Thyroid gland (tissue), 4 donors: ENCODE data around the gene PBXIP1. TPM values are rescaled to one million over a fixed set of nuclear protein-coding genes. Genes with fewer than 3 reads are reported as not detected.

Experiments
- DNase-seq, 2 donors: peaks; one replicate each; pipeline ENCODE4 v3.0.0-alpha.2; 2019
- H3K27ac ChIP-seq, 3 donors: fragments of 200-600 bp; sonication (generic); 1 replicate in 2 of 3; 2 replicates in 1 of 3; pipeline ENCODE4 v1.5.1; 2016 to 2019; ENCODE audit warnings: mild to moderate bottlenecking in 1 of 3, moderate library complexity in 1 of 3
- H3K27me3 ChIP-seq: fragments of 200-600 bp; sonication (generic); one replicate; pipeline ENCODE4 v1.5.1; 2019
- H3K36me3 ChIP-seq, 2 donors: fragments of 200-600 bp; sonication (generic); one replicate each; pipeline ENCODE4 v1.5.1; 2016 to 2019
- H3K4me1 ChIP-seq, 2 donors: fragments of 200-600 bp; sonication (generic); one replicate each; pipeline ENCODE4 v1.5.1; 2017 to 2019
- H3K4me3 ChIP-seq, 3 donors: fragments of 200-600 bp; sonication (generic); replicated peaks in 1 of 3; 1 replicate in 2 of 3; 2 replicates in 1 of 3; pipeline ENCODE4 v1.5.1; 2016; ENCODE audit warnings: mild to moderate bottlenecking in 1 of 3
- H3K9me3 ChIP-seq: fragments of 200-600 bp; sonication (generic); one replicate; pipeline ENCODE4 v1.5.1; 2017
- POLR2A ChIP-seq, 2 donors: fragments of 450-650 bp; IDR thresholded peaks; one replicate each; pipeline ENCODE4 v1.6.1; 2017; ENCODE audit warnings: antibody characterized with exemption in 2 of 2, mild to moderate bottlenecking in 2 of 2, moderate library complexity in 1 of 2
- WGBS, 2 donors: methylation state at CpG; one replicate each; pipeline ENCODE4 v1.1.5; 2017; 5-methylcytosine and 5-hydroxymethylcytosine counted together
- intact Hi-C: fragments of 100-400 bp; cut with DNase I; formaldehyde crosslinking; loops from one replicate; pipeline ENCODE4 v1.15.1; 2023
- total RNA-seq, 4 donors: library from RNA; depleted of rRNA; stranded (reverse); fragments of >200 nt; gene quantifications; one replicate each; pipeline ENCODE4 v1.2.3, GENCODE V29; 2016
- TF ChIP-seq, protein P1 (sequence below), 6 experiments: fragments of 200-600 bp in 3 of 6; fragments of 450-650 bp in 3 of 6; sonication (generic) in 3 of 6; IDR thresholded peaks; one replicate each; pipeline ENCODE4 v1.5.1; 2016 to 2019; ENCODE audit warnings: antibody characterized with exemption in 6 of 6, mild to moderate bottlenecking in 2 of 6, inconsistent platforms in 1 of 6, moderate library complexity in 1 of 6

Gene PBXIP1
- total RNA-seq, 4 donors from 2014 or later = 139 to 205 (median 181) TPM

DNA sequence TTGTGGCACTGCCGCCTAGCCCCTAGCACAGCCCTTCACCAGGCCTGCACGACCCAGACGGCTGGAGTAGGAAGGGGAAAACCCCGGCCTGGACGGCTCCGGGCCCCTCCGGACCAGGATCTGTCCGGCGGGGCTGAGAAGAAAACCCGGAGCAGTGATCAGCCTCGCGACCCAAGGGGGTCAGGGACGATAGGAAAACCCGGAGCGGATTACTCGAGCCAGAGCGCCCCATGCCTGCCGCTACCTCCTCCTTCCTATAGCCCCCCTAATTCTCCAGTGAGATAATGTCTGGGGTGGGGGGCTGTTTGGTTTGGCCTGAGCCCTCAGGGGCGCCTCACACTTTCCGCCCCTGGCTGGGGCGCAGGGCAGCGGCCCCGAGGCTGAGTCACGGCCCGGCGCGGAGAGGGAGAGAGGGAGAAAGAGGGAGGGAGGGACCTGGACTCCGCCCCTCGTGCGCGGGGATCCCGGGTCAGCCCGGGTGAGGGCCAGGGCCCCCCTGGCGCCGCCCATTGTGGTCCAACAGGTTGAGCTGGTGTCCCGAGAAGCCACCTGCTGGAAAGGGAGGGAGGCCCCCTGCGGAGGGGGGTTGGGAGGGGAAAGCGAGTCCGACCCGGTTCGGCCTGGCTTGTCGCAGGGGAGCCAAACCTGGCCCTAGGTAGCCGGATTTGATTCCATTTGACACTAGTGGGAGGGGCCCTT, 45.0 kb upstream of the PBXIP1 start:
- H3K4me1 ChIP-seq = peaks cover 33 to 35% of the 10 kb centered on the region in 2 donors
- DNase-seq = peak; percentile 99
- intact Hi-C loops = no loop called here

DNA sequence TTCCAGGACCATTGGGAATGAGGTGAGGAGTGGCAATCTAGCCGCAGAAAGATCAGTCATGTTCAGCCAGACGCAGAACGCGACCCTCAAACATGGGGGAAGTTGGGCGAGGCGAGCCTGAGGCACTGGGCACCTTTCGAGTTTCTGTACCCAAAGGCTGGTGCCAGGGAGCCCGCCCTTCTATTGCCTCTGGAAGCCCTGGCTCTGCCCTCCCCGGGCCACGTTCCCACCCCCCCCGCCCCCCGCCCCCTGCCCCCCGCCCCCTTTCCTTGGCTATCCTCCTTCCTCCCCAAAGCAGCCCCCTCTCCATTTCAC, 44.5 kb upstream of the PBXIP1 start:
- Histone ChIP-seq H3K27ac (peak overlapping the region; percentile 86 to 99 (median 95)), H3K4me3 (peak overlapping the region in 1 of 3 donors; percentile 86), H3K36me3 (no peaks in the 10 kb centered on the region), H3K9me3 (no peaks in the 10 kb centered on the region), H3K27me3 (no peaks in the 10 kb centered on the region), H3K4me1 (peaks cover 28 to 31% of the 10 kb centered on the region in 2 donors)
- no peak for DNase-seq
- intact Hi-C loops = no loop called here
- TF ChIP-seq POLR2A (IDR thresholded peaks at IDR 0.05) = no peak
- TF ChIP-seq, protein P1, sequence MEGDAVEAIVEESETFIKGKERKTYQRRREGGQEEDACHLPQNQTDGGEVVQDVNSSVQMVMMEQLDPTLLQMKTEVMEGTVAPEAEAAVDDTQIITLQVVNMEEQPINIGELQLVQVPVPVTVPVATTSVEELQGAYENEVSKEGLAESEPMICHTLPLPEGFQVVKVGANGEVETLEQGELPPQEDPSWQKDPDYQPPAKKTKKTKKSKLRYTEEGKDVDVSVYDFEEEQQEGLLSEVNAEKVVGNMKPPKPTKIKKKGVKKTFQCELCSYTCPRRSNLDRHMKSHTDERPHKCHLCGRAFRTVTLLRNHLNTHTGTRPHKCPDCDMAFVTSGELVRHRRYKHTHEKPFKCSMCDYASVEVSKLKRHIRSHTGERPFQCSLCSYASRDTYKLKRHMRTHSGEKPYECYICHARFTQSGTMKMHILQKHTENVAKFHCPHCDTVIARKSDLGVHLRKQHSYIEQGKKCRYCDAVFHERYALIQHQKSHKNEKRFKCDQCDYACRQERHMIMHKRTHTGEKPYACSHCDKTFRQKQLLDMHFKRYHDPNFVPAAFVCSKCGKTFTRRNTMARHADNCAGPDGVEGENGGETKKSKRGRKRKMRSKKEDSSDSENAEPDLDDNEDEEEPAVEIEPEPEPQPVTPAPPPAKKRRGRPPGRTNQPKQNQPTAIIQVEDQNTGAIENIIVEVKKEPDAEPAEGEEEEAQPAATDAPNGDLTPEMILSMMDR (IDR thresholded peaks at IDR 0.05) = no peak
- 1 to 2% methylated on average over 11 to 12 of the region's 13 CpGs for WGBS, 2 donors

More for the DNA sequence above, 45.0 kb upstream of the PBXIP1 start:
- Histone ChIP-seq H3K9me3 (no peaks in the 10 kb centered on the region), H3K27me3 (no peaks in the 10 kb centered on the region), H3K4me3 (peak overlapping the region in 2 of 3 donors; percentile 46 to 86), H3K36me3 (no peaks in the 10 kb centered on the region), H3K27ac (peak overlapping the region; percentile 86 to 99 (median 95))
- peak; percentile 45 to 84 for TF ChIP-seq POLR2A (IDR thresholded peaks at IDR 0.05)
- TF ChIP-seq, protein P1 (IDR thresholded peaks at IDR 0.05) = peak in 1 of 6 experiments; percentile 23
- WGBS, 2 donors = 0 to 1% methylated on average over 3 to 28 of the region's 43 CpGs

DNA sequence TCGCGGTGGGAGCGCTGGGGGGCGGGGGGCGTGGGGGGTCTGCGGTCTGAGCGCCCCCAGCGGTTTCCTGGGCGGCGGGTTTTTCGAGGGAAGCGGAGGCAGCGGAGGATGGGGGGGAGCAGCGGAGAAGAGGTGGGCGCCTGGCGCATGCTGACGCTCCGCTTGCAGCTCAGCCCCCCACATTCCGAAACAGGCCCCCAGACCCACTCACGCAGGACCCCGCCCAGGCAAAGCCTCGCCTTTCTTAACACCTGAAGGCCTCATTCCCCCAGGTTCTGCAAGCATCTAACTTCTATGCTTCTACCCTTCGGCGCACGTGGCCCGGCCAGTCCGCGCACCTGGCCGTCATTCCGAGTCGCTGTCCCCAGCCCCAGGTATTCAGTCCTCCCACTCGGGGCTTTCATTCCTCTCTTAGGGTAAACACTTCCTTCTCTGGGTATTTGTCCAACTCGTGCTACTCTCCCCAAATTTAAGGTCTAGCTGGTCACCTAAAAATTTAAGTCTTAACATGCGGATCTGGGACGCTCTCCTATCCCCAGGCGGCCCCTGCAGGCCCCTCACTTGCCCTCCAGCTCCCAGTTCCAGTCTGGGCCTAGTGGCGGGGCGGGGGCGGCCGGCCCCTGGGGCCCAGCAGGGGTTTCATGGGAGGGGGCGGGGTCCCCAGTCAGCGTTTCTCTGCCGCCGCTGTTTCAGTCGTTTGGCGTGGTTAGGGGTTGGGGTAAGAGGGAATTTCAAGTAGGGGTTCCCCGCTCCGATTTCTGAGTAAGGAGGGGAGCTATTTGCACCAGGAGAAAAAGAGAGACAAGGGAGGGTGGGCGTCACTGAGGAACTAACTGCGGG, 43.9 kb upstream of the PBXIP1 start:
- H3K4me1 ChIP-seq = peaks cover 22 to 26% of the 10 kb centered on the region in 2 donors
- TF ChIP-seq, protein P1 (IDR thresholded peaks at IDR 0.05) = no peak
- no peak for TF ChIP-seq POLR2A (IDR thresholded peaks at IDR 0.05)
- H3K36me3 ChIP-seq = no peaks in the 10 kb centered on the region
- peak overlapping the region in 1 of 3 donors; percentile 86 for H3K4me3 ChIP-seq
- no peaks in the 10 kb centered on the region for H3K9me3 ChIP-seq
- intact Hi-C loops = loop anchor here (5.0 kb wide), 1 partner anchor 37 kb away; the partner anchor contains the start of gene PYGO2
- H3K27ac ChIP-seq = peak overlapping the region; percentile 86 to 99 (median 95)
- 5 to 6% methylated on average over 30 to 50 of the region's 50 CpGs for WGBS, 2 donors
- DNase-seq = peak; percentile 63 to 67
- H3K27me3 ChIP-seq = no peaks in the 10 kb centered on the region

DNA sequence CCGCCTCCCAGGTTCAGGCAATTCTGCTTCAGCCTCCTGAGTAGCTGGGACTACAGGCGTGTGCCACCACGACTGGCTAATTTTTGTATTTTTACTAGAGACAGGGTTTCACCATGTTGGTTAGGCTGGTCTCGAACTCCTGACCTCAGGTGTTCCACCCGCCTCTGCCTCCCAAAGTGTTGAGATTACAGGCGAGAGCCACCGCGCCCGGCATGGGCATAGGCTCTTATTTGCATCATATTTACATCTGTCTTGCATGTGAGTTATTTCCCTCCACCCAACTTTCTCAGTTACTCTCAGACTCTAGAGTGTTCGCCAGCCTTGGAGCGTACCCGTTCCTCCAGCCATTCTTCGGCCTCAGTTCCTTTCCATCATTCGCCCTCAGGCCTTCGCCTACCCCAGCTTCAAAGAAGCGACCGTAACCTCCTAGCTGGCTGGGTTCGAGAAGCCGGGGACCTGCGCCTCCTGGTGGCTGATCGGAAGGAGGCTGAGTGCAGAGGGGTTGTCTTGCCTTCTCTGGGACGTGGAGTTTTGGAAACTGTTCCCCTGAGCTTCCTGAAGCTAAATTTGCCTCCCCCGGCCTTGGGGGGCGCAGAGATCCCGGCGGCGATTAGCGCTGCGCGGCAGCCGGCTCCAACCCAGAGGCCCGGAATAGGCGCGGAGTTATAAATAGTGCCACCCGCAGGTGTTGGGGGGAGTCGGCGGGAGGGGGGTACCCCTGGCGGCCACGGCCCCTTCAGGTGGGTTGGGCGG, 43.1 kb upstream of the PBXIP1 start:
- intact Hi-C loops = loop anchor here (5.0 kb wide), 1 partner anchor 37 kb away; the partner anchor contains the start of gene PYGO2
- TF ChIP-seq, protein P1 (IDR thresholded peaks at IDR 0.05) = peak; percentile 33 to 70 (median 63)
- no peak for TF ChIP-seq POLR2A (IDR thresholded peaks at IDR 0.05)
- WGBS, 2 donors = 21 to 22% methylated on average over 30 to 31 of the region's 40 CpGs
- Histone ChIP-seq H3K36me3 (no peaks in the 10 kb centered on the region), H3K9me3 (no peaks in the 10 kb centered on the region), H3K4me3 (peak overlapping the region in 1 of 3 donors; percentile 86), H3K4me1 (peaks cover 16 to 18% of the 10 kb centered on the region in 2 donors), H3K27me3 (no peaks in the 10 kb centered on the region), H3K27ac (peak overlapping the region in 2 of 3 donors; percentile 95 to 99)
- peak in 1 of 2 donors; percentile 51 for DNase-seq
